Left cardiac atrium (tissue), 4 donors: Measurements from ENCODE around the gene MICAL3. TPM values are rescaled to one million over a fixed set of nuclear protein-coding genes. Genes with fewer than 3 reads are reported as not detected.

Experiments
- ATAC-seq, 2 donors: fragments of 200-7000 bp; cut with Tn5 transposase; one replicate each; pipeline ENCODE4 v1.9.1; 2020; ENCODE audit warnings: mild to moderate bottlenecking in 2 of 2, moderate library complexity in 2 of 2
- DNase-seq: peaks from one replicate; pipeline ENCODE4 v3.0.0-alpha.2; 2020
- intact Hi-C, 2 donors: fragments of 100-400 bp; cut with DNase I; formaldehyde crosslinking; loops; one replicate each; pipeline versions ENCODE4 v1.14.1 to v1.15.1; 2022 to 2023
- total RNA-seq, 2 donors: library from RNA; stranded (reverse); fragmentation: NEBNext Ultra II Directional; extraction: Animal tissue kit (Norgen Biotek cat#: 25700); gene quantifications; one replicate each; pipeline ENCODE4 v1.2.1, GENCODE V29; 2021
- donor health status: DM: no; HTN: yes; CAD: no.
- donor health status: DM: no; HTN: yes; CAD: no; lungs with severe emphysema.
- donor health status: DM: yes; HTN: yes; CAD: no.
- donor health status: Dilated cardiomyopathy.

MICAL3 gene
- total RNA-seq, 2 donors from 2014 or later, result 54.7 to 80.1 TPM

- intact Hi-C loops, result loop anchor here in 1 of 2 donors (10.0 kb wide), 1 partner anchor 69 kb away; no protein-coding TSS in a partner anchor
- no peak for ATAC-seq
- no peak for DNase-seq
These were observed 108.7 kb downstream of the MICAL3 start for GRCh38 chr22:17915676-17916075.

GRCh38 chr22:17915188-17915587 is 109.2 kb downstream of the MICAL3 start:
- ATAC-seq, result no peak

GRCh38 chr22:17914474-17914873 is 109.9 kb downstream of the MICAL3 start:
- ATAC-seq, result no peak
- no peak for DNase-seq
- intact Hi-C loops, result loop anchor here (5.0 to 10.0 kb wide), 3 partner anchors 70 to 163 kb away; partner anchors contain the start of gene PEX26 (in 1 of the 2)

More at GRCh38 chr22:17915188-17915587, 109.2 kb downstream of the MICAL3 start:
- intact Hi-C loops, result loop anchor here in 1 of 2 donors (10.0 kb wide), 1 partner anchor 70 kb away; no protein-coding TSS in a partner anchor
- no peak for DNase-seq

- no peak for DNase-seq
- intact Hi-C loops, result loop anchor here (5.0 to 10.0 kb wide), 3 partner anchors 71 to 163 kb away; partner anchors contain the start of gene PEX26 (in 1 of the 2)
- ATAC-seq, result no peak
These were observed 110.5 kb downstream of the MICAL3 start for GRCh38 chr22:17913801-17914347.

- DNase-seq, result peak; percentile 40
- intact Hi-C loops, result loop anchor here (5.0 to 10.0 kb wide), 3 partner anchors 72 to 164 kb away; partner anchors contain the start of gene PEX26 (in 1 of the 2)
- ATAC-seq, result peak; percentile 31 to 52
These were observed 111.2 kb downstream of the MICAL3 start for GRCh38 chr22:17912945-17913721.

- DNase-seq, result no peak
- no peak for ATAC-seq
- intact Hi-C loops, result loop anchor here (5.0 to 10.0 kb wide), 3 partner anchors 73 to 165 kb away; partner anchors contain the start of gene PEX26 (in 1 of the 2)
These were observed 112.5 kb downstream of the MICAL3 start for GRCh38 chr22:17911887-17912286.

- ATAC-seq (no peak), DNase-seq (no peak)
- intact Hi-C loops, result loop anchor here (5.0 to 10.0 kb wide), 3 partner anchors 73 to 166 kb away; partner anchors contain the start of gene PEX26 (in 1 of the 2)
These were observed 113.1 kb downstream of the MICAL3 start for GRCh38 chr22:17911312-17911705.

GRCh38 chr22:17910561-17911311 is 113.6 kb downstream of the MICAL3 start:
- DNase-seq (peak; percentile 86), ATAC-seq (peak; percentile 89 to 91)

GRCh38 chr22:17907748-17908051 is 116.7 kb downstream of the MICAL3 start:
- intact Hi-C loops, result loop anchor here in 1 of 2 donors (2.0 kb wide), 1 partner anchor 93 kb away; no protein-coding TSS in a partner anchor
- ATAC-seq (no peak), DNase-seq (no peak)

More at GRCh38 chr22:17910561-17911311, 113.6 kb downstream of the MICAL3 start:
- intact Hi-C loops, result loop anchor here (5.0 to 10.0 kb wide), 3 partner anchors 74 to 167 kb away; partner anchors contain the start of gene PEX26 (in 1 of the 2)

GRCh38 chr22:17906978-17907747 is 117.2 kb downstream of the MICAL3 start:
- DNase-seq (no peak), ATAC-seq (no peak)
- intact Hi-C loops, result no loop called here

- ATAC-seq, result no peak
- no peak for DNase-seq
- intact Hi-C loops, result no loop called here
These were observed 118.9 kb downstream of the MICAL3 start for GRCh38 chr22:17905445-17905844.

GRCh38 chr22:17903564-17904295 is 120.6 kb downstream of the MICAL3 start:
- no peak for DNase-seq
- peak; percentile 41 to 52 for ATAC-seq
- intact Hi-C loops, result no loop called here

- no peak for ATAC-seq
- intact Hi-C loops, result no loop called here
- no peak for DNase-seq
These were observed 121.4 kb downstream of the MICAL3 start for GRCh38 chr22:17902960-17903359.

- intact Hi-C loops, result no loop called here
- ATAC-seq, result no peak
These were observed 126.0 kb downstream of the MICAL3 start for GRCh38 chr22:17898375-17898774.

GRCh38 chr22:17897858-17898257 is 126.5 kb downstream of the MICAL3 start:
- no peak for DNase-seq
- intact Hi-C loops, result no loop called here
- no peak for ATAC-seq

More at GRCh38 chr22:17898375-17898774, 126.0 kb downstream of the MICAL3 start:
- DNase-seq, result no peak

- intact Hi-C loops, result no loop called here
- DNase-seq (no peak), ATAC-seq (no peak)
These were observed 126.9 kb downstream of the MICAL3 start for GRCh38 chr22:17897426-17897825.

- ATAC-seq, result peak; percentile 56 to 64
- intact Hi-C loops, result no loop called here
- DNase-seq, result peak; percentile 58
These were observed 127.8 kb downstream of the MICAL3 start for GRCh38 chr22:17896586-17896985.
